GM12874 (cell line): Measurements from ENCODE around the gene SUGCT.

Experiments
- CTCF ChIP-seq: IDR thresholded peaks from 2 replicates; pipeline ENCODE4 v1.5.1; 2011; ENCODE audit warnings: low read depth, mild to moderate bottlenecking, control low read depth, low read length, moderate library complexity; ENCODE audit not compliant: insufficient read depth

The SUGCT gene

GRCh38 chr7:40531956-40532355 lies 397.2 kb downstream of the SUGCT start:
- no peak for TF ChIP-seq CTCF

- TF ChIP-seq CTCF: no peak
Observed at GRCh38 chr7:40535678-40536077, 400.9 kb downstream of the SUGCT start.

- TF ChIP-seq CTCF: no peak
Observed at GRCh38 chr7:40536421-40536820, 401.6 kb downstream of the SUGCT start.

- TF ChIP-seq CTCF: no peak
Observed at GRCh38 chr7:40538281-40538680, 403.5 kb downstream of the SUGCT start.

- no peak for TF ChIP-seq CTCF
Observed at GRCh38 chr7:40541336-40541735, 406.5 kb downstream of the SUGCT start.

- TF ChIP-seq CTCF: no peak
Observed at GRCh38 chr7:40542982-40543741, 408.4 kb downstream of the SUGCT start.

- no peak for TF ChIP-seq CTCF
Observed at GRCh38 chr7:40544221-40544723, 409.5 kb downstream of the SUGCT start.
